Neural progenitor cell (in vitro differentiated cells): ENCODE data around the gene DTWD2.

Source experiments
- CTCF ChIP-seq: fragments of 200-600 bp; sonication (generic); IDR thresholded peaks from 2 replicates; pipeline ENCODE4 v1.5.1; 2017; ENCODE audit warnings: antibody characterized with exemption, mild to moderate bottlenecking
- EZH2 ChIP-seq: fragments of 200-600 bp; sonication (generic); IDR thresholded peaks from 2 replicates; pipeline ENCODE4 v1.6.1; 2017; ENCODE audit warnings: antibody characterized with exemption, mild to moderate bottlenecking, moderate library complexity

- TF ChIP-seq CTCF, result no peak
- TF ChIP-seq EZH2, result no peak
These were observed 11.3 kb upstream of the DTWD2 start for GRCh38 chr5:118999696-119000095.
